ENCODE results near the gene CHST11. TPM values are rescaled to one million over a fixed set of nuclear protein-coding genes. Genes with fewer than 3 reads are reported as not detected.

CHST11 gene
- total RNA-seq, 1 donor = 8.2 TPM

- H3K4me3 ChIP-seq (ENCODE audit: low read depth, low read length) = no peak overlapping the region
- no peak for TF ChIP-seq CTCF (IDR thresholded peaks at IDR 0.05; ENCODE audit: insufficient read depth, low read depth, low read length)
- no peak for DNase-seq (ENCODE audit: low read depth)
Measured at GRCh38 chr12:104590022-104590421, 133.3 kb downstream of the CHST11 start.

- H3K4me3 ChIP-seq (ENCODE audit: low read depth, low read length) = no peak overlapping the region
- DNase-seq (ENCODE audit: low read depth) = no peak
- TF ChIP-seq CTCF (IDR thresholded peaks at IDR 0.05; ENCODE audit: insufficient read depth, low read depth, low read length) = no peak
Measured at GRCh38 chr12:104591257-104591885, 134.6 kb downstream of the CHST11 start.

GRCh38 chr12:104593482-104593881 lies 136.7 kb downstream of the CHST11 start:
- no peak for TF ChIP-seq CTCF (IDR thresholded peaks at IDR 0.05; ENCODE audit: insufficient read depth, low read depth, low read length)
- no peak for DNase-seq (ENCODE audit: low read depth)
- H3K4me3 ChIP-seq (ENCODE audit: low read depth, low read length) = no peak overlapping the region

GRCh38 chr12:104596134-104596799 lies 139.5 kb downstream of the CHST11 start:
- peak; percentile 93 for DNase-seq (ENCODE audit: low read depth)
- no peak for TF ChIP-seq CTCF (IDR thresholded peaks at IDR 0.05; ENCODE audit: insufficient read depth, low read depth, low read length)
- no peak overlapping the region for H3K4me3 ChIP-seq (ENCODE audit: low read depth, low read length)

GRCh38 chr12:104596898-104597843 lies 140.4 kb downstream of the CHST11 start:
- DNase-seq (ENCODE audit: low read depth) = no peak
- TF ChIP-seq CTCF (IDR thresholded peaks at IDR 0.05; ENCODE audit: insufficient read depth, low read depth, low read length) = no peak
- H3K4me3 ChIP-seq (ENCODE audit: low read depth, low read length) = no peak overlapping the region

GRCh38 chr12:104598342-104599271 lies 141.9 kb downstream of the CHST11 start:
- no peak for DNase-seq (ENCODE audit: low read depth)
- H3K4me3 ChIP-seq (ENCODE audit: low read depth, low read length) = no peak overlapping the region
- TF ChIP-seq CTCF (IDR thresholded peaks at IDR 0.05; ENCODE audit: insufficient read depth, low read depth, low read length) = no peak

All from fibroblast of villous mesenchyme (primary cell).